Measurements from ENCODE around the gene SCUBE2. TPM values are rescaled to one million over a fixed set of nuclear protein-coding genes. Genes with fewer than 3 reads are reported as not detected.

The SCUBE2 gene
- total and polyA plus RNA-seq, 2 of the 4 experiments (the other 2 are of a cell fraction): 0.43 to 0.72 TPM

DNA sequence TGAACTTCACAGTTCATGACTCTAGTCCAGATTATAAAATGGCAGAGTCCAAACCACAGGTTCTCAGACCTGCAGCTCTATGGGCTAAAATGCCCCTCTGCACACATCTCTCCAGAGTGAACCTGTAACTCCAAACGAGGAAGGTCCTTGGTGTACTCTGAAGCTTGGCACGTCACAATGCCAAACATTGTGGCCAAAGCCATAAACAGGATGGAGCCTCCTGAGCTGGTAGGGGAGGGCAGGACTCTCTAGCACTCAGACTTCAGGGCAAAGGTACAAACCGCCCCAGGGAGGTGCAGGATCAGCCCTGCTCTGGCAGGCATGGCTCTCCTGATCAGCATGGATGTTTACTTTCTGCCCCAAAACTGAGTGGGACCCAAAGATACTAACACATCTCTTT is 2.3 kb downstream of the SCUBE2 start:
- intact Hi-C loops (cut with micrococcal nuclease): no loop called here

More for the DNA sequence above, 2.3 kb downstream of the SCUBE2 start:
- Histone ChIP-seq H3K4me3 (ENCODE audit: insufficient read depth, low read depth, low read length) (no peak overlapping the region), H4K20me1 (ENCODE audit: insufficient read depth, low read length) (no peaks in the 10 kb centered on the region), H3K27me3 (ENCODE audit: control insufficient read depth, insufficient read depth, low read length) (peaks cover 20% of the 10 kb centered on the region; the same call in 1 of the 2 replicates), H2BK15ac (ENCODE audit: low read depth, low read length) (no peak overlapping the region), H3K23ac (ENCODE audit: low read depth, low read length) (no peak overlapping the region), H3K36me3 (ENCODE audit: control insufficient read depth, insufficient read depth, low read length) (no peaks in the 10 kb centered on the region), H3K9me1 (ENCODE audit: insufficient read depth, low read length) (no peaks in the 10 kb centered on the region), H3K79me1 (ENCODE audit: low read depth in 1 of 2, low read length in 2 of 2) (no peaks in the 10 kb centered on the region), H2BK120ac (ENCODE audit: low read depth, low read length) (no peak overlapping the region), H2AFZ (replicated peaks; ENCODE audit: low read length, poor library complexity) (no peak overlapping the region), H3K9me3 (ENCODE audit: control insufficient read depth, insufficient read depth, low read length) (no peaks in the 10 kb centered on the region), H4K5ac (ENCODE audit: low read depth, low read length) (no peak overlapping the region), H3K4me2 (ENCODE audit: low read depth, low read length) (no peak overlapping the region), H3K9ac (ENCODE audit: low read depth, low read length) (no peak overlapping the region), H3K4ac (ENCODE audit: low read depth, low read length) (no peak overlapping the region), H2BK5ac (ENCODE audit: low read depth, low read length, poor library complexity, severe bottlenecking) (no peak overlapping the region), H2AK5ac (ENCODE audit: low read depth, low read length) (no peak overlapping the region), H3K4me1 (ENCODE audit: control insufficient read depth, insufficient read depth, low read length) (0 out of 2 replicates have a peak, but pooled peaks cover 2% of the 10 kb centered on the region), H4K8ac (ENCODE audit: low read depth in 2 of 2, low read length in 2 of 2) (no peak overlapping the region), H3K56ac (ENCODE audit: extremely low read depth, insufficient read depth, low read length) (no peak overlapping the region), H2BK20ac (ENCODE audit: low read depth, low read length) (no peak overlapping the region), H2AK9ac (replicated peaks; ENCODE audit: low read depth, low read length, poor library complexity) (no peak overlapping the region), H4K91ac (ENCODE audit: insufficient read depth, low read depth, low read length) (no peak overlapping the region), H3K27ac (ENCODE audit: insufficient read depth, low read length) (no peak overlapping the region), H3K18ac (ENCODE audit: low read depth, low read length) (no peak overlapping the region), H3K14ac (replicated peaks; ENCODE audit: low read depth, low read length) (no peak overlapping the region)
- in situ Hi-C loops (cut with MboI; ENCODE audit: low sequenced_read_pairs): no loop called here
- ChIA-PET POLR2A (ENCODE audit: unreplicated experiment) (no interaction called here), CTCF (interaction anchor here (1.0 kb wide), 1 partner anchor 72 kb away, joined by 3 read pairs; no protein-coding TSS in a partner anchor)
- TF ChIP-seq FOS (IDR thresholded peaks at IDR 0.05; ENCODE audit: low read depth, low read length) (no peak), RFX5 (IDR thresholded peaks at IDR 0.05; ENCODE audit: low read depth, low read length) (no peak), RCOR1 (IDR thresholded peaks at IDR 0.05; ENCODE audit: insufficient replicate concordance, low read length) (no peak), POLR2A (IDR thresholded peaks at IDR 0.05; ENCODE audit: low read depth, low read length) (no peak), NFE2L2 (IDR thresholded peaks at IDR 0.05; ENCODE audit: low read depth, low read length) (no peak), MAFK (IDR thresholded peaks at IDR 0.05; ENCODE audit: low read depth, low read length) (no peak), CEBPB (IDR thresholded peaks at IDR 0.05; ENCODE audit: low read depth, low read length) (no peak), MXI1 (IDR thresholded peaks at IDR 0.05; ENCODE audit: borderline replicate concordance, low read depth, low read length) (no peak), RAD21 (IDR thresholded peaks at IDR 0.05; ENCODE audit: low read length) (no peak), CHD1 (IDR thresholded peaks at IDR 0.05; ENCODE audit: low read depth, low read length) (no peak), ELK1 (IDR thresholded peaks at IDR 0.05; ENCODE audit: borderline replicate concordance, low read depth, low read length) (no peak), SMC3 (IDR thresholded peaks at IDR 0.05; ENCODE audit: low read depth, low read length) (no peak)
- TF ChIP-seq, protein P1, sequence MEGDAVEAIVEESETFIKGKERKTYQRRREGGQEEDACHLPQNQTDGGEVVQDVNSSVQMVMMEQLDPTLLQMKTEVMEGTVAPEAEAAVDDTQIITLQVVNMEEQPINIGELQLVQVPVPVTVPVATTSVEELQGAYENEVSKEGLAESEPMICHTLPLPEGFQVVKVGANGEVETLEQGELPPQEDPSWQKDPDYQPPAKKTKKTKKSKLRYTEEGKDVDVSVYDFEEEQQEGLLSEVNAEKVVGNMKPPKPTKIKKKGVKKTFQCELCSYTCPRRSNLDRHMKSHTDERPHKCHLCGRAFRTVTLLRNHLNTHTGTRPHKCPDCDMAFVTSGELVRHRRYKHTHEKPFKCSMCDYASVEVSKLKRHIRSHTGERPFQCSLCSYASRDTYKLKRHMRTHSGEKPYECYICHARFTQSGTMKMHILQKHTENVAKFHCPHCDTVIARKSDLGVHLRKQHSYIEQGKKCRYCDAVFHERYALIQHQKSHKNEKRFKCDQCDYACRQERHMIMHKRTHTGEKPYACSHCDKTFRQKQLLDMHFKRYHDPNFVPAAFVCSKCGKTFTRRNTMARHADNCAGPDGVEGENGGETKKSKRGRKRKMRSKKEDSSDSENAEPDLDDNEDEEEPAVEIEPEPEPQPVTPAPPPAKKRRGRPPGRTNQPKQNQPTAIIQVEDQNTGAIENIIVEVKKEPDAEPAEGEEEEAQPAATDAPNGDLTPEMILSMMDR (conservative IDR thresholded peaks at IDR 0.05; ENCODE audit: low read depth, low read length): no peak
- TF ChIP-seq, protein P2, sequence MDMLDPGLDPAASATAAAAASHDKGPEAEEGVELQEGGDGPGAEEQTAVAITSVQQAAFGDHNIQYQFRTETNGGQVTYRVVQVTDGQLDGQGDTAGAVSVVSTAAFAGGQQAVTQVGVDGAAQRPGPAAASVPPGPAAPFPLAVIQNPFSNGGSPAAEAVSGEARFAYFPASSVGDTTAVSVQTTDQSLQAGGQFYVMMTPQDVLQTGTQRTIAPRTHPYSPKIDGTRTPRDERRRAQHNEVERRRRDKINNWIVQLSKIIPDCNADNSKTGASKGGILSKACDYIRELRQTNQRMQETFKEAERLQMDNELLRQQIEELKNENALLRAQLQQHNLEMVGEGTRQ (IDR thresholded peaks at IDR 0.05; ENCODE audit: low read depth, low read length): no peak
- DNase-seq (no peak), ATAC-seq (ENCODE audit: low read depth) (no peak)
- dilution Hi-C loops (cut with HindIII; ENCODE audit: low sequenced_read_pairs, unreplicated experiment): no loop called here
- WGBS, 2 experiments (ENCODE audit: extremely low coverage in 2 of 2, insufficient read length in 1 of 2): 89% methylated on average over 1 of the region's 3 CpGs; no CpG with 5 or more reads in 1 of the 2 experiments
- no TSS peak for BruUV-seq (replicated peaks)

Data from IMR-90 (cell line).